Peyer's patch (tissue), 4 donors: ENCODE measurements around the gene BDKRB2.

Source experiments
- POLR2A ChIP-seq, 2 donors: fragments of 450-650 bp; IDR thresholded peaks; one replicate each; pipeline ENCODE4 v1.5.1; 2017; ENCODE audit warnings: antibody characterized with exemption in 2 of 2, mild to moderate bottlenecking in 2 of 2, moderate library complexity in 2 of 2
- TF ChIP-seq, protein P1 (sequence below), 6 experiments: fragments of 450-650 bp in 4 of 6; fragments of 200-600 bp in 2 of 6; sonication (generic) in 1 of 6; IDR thresholded peaks; one replicate each; pipeline ENCODE4 v1.5.1; 2017 to 2019; ENCODE audit warnings: antibody characterized with exemption in 6 of 6, mild to moderate bottlenecking in 3 of 6, moderate library complexity in 1 of 6

DNA sequence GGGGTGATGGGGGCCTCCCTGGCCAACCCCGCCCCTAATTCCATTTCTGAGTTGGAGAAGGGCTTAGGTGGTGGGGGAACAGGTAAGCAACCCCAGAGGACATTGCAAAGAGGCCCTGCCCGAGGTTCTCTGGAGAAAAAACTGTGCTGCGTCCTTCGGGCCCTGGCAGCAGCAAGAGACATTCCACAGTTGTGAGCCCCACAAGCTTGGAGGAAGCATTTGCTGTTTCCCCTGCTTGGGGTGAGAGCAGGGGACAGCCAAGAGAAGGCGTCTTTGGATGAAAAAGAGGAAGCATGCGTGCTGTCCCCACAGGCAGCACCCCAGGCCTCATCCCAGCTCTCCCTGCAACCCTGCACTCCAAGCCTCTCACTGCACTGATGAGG lies 1.3 kb downstream of the BDKRB2 start:
- no peak for TF ChIP-seq POLR2A (IDR thresholded peaks at IDR 0.05)
- TF ChIP-seq, protein P1, sequence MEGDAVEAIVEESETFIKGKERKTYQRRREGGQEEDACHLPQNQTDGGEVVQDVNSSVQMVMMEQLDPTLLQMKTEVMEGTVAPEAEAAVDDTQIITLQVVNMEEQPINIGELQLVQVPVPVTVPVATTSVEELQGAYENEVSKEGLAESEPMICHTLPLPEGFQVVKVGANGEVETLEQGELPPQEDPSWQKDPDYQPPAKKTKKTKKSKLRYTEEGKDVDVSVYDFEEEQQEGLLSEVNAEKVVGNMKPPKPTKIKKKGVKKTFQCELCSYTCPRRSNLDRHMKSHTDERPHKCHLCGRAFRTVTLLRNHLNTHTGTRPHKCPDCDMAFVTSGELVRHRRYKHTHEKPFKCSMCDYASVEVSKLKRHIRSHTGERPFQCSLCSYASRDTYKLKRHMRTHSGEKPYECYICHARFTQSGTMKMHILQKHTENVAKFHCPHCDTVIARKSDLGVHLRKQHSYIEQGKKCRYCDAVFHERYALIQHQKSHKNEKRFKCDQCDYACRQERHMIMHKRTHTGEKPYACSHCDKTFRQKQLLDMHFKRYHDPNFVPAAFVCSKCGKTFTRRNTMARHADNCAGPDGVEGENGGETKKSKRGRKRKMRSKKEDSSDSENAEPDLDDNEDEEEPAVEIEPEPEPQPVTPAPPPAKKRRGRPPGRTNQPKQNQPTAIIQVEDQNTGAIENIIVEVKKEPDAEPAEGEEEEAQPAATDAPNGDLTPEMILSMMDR (IDR thresholded peaks at IDR 0.05), result no peak
